ENCODE measurements around the gene EARS2.
"Not testable (repeated sequence)": the region's sequence is repeated elsewhere in the genome, so short reads cannot be mapped to it uniquely, and the experiment has no call there.

EARS2 gene

GRCh38 chr16:23528644-23529310 lies 28.4 kb downstream of the EARS2 start:
- in situ Hi-C loops (cut with HindIII; ENCODE audit: low sequenced_read_pairs) = no loop called here

- in situ Hi-C loops (cut with HindIII; ENCODE audit: low sequenced_read_pairs) = no loop called here
Measured at GRCh38 chr16:23527961-23528643, 29.0 kb downstream of the EARS2 start.

GRCh38 chr16:23524886-23525285 lies 32.3 kb downstream of the EARS2 start:
- in situ Hi-C loops (cut with HindIII; ENCODE audit: low sequenced_read_pairs) = no loop called here

- in situ Hi-C loops (cut with HindIII; ENCODE audit: low sequenced_read_pairs) = no loop called here
Measured at GRCh38 chr16:23523876-23524385, 33.2 kb downstream of the EARS2 start.

DNA sequence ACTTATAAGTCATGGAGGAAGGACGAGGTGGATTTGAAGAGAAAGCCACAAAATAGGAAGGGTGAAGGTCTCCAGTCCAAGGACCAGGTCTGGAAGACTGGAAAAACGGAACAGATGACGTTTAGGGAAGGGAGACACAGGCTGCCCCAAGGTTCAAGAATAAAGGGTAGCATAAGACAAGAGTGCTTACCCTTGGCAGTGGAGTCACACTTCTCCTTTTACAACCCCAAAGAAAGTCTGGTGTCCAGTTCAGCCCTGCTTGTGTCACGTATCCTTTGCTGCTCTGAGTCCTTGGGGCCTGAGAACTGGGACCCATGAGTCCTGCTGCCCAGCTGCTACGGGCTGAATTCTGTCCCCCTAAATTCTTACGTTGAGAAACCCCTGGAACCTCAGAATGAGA lies 33.8 kb downstream of the EARS2 start:
- in situ Hi-C loops (cut with HindIII; ENCODE audit: low sequenced_read_pairs) = no loop called here

- in situ Hi-C loops (cut with HindIII; ENCODE audit: low sequenced_read_pairs) = no loop called here
Measured at GRCh38 chr16:23521965-23522364, 35.2 kb downstream of the EARS2 start.

- in situ Hi-C loops (cut with HindIII; ENCODE audit: low sequenced_read_pairs) = no loop called here
Measured at GRCh38 chr16:23521037-23521743, 36.0 kb downstream of the EARS2 start.

GRCh38 chr16:23520500-23520899 lies 36.6 kb downstream of the EARS2 start:
- in situ Hi-C loops (cut with HindIII; ENCODE audit: low sequenced_read_pairs) = no loop called here

DNA sequence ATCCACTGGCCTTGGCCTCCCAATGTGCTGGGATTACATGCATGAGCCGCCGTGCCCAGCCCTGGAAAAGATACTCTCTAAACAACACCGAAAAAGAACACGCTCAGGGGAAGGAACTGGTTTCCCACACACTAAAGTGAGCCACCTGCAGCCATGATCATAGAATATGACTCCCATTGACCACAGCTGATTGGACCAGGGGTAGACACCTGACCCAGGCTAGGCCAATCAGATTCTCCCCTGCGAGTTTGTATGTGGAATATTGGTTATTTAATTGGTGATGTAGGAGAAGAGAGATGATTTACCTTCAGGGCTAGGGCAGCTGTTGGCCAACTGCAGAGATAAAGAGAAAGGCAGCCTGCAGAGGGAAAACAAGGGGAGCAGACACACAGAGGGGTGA lies 37.9 kb downstream of the EARS2 start:
- in situ Hi-C loops (cut with HindIII; ENCODE audit: low sequenced_read_pairs) = no loop called here

- in situ Hi-C loops (cut with HindIII; ENCODE audit: low sequenced_read_pairs) = no loop called here
Measured at GRCh38 chr16:23518435-23518891, 38.7 kb downstream of the EARS2 start.

GRCh38 chr16:23516366-23517137 lies 40.6 kb downstream of the EARS2 start:
- in situ Hi-C loops (cut with HindIII; ENCODE audit: low sequenced_read_pairs) = no loop called here

- in situ Hi-C loops (cut with HindIII; ENCODE audit: low sequenced_read_pairs) = no loop called here
Measured at GRCh38 chr16:23515881-23516280, 41.3 kb downstream of the EARS2 start.

GRCh38 chr16:23514381-23515152 lies 42.6 kb downstream of the EARS2 start:
- in situ Hi-C loops (cut with HindIII; ENCODE audit: low sequenced_read_pairs) = no loop called here

DNA sequence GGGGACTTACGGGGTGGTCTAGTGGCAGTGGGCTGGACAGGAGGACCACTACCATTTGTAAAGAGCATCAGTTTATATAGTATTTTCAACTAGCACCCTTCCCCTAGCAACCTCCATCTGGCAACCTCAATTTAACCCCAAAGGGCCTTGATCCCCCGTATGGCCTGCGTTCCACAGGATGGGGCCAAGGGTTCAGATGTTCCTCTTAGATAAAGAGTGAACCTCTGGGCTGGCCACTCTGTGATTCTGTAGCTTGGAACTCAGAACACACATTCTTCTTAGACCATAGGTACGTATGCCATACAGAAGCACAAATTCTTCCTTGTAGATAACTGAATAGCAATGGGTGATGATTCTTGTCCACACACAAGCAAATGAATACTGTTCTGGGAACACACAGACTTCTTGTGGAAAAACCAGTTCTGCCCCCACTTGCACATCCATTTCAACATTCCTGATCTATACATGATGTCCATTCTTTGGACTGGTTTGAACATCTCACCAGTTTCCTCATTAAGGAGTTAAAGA lies 44.9 kb downstream of the EARS2 start:
- in situ Hi-C loops (cut with HindIII; ENCODE audit: low sequenced_read_pairs) = no loop called here

DNA sequence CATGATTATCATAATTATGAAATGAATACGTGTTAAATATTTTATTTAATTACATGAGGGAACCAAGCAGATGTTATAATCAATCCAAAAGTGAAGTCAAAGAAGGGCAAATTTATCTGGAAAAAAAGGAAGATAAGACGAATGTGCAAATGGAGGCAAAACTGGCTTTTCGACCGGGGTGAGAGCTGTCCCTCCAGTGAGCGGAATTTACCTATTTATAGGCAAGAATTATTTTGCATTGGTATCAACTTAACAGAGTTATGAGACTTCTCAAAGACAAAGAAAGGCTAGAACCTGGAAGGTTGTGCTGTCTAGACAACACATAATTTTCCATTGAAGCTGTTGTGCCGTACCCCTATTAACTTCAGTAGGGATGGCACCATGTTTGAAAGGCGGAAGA lies 45.4 kb downstream of the EARS2 start:
- in situ Hi-C loops (cut with HindIII; ENCODE audit: low sequenced_read_pairs) = no loop called here

- in situ Hi-C loops (cut with HindIII; ENCODE audit: low sequenced_read_pairs) = not testable (repeated sequence)
Measured at GRCh38 chr16:23510915-23511270, 46.3 kb downstream of the EARS2 start.

- in situ Hi-C loops (cut with HindIII; ENCODE audit: low sequenced_read_pairs) = no loop called here
Measured at GRCh38 chr16:23510164-23510914, 46.8 kb downstream of the EARS2 start, which contains the start of gene GGA2. Gene GGA2 (minus strand): TSS chr16:23510494. CDS start chr16:23510411, 83 bp downstream.

- in situ Hi-C loops (cut with HindIII; ENCODE audit: low sequenced_read_pairs) = loop anchor here (5.0 kb wide), 1 partner anchor 42 kb away; no protein-coding TSS in a partner anchor
Measured at GRCh38 chr16:23509782-23510163, 47.4 kb downstream of the EARS2 start.

GRCh38 chr16:23509441-23509754 lies 47.8 kb downstream of the EARS2 start:
- in situ Hi-C loops (cut with HindIII; ENCODE audit: low sequenced_read_pairs) = loop anchor here (5.0 kb wide), 1 partner anchor 42 kb away; no protein-coding TSS in a partner anchor
